Stimulated activated CD4-positive, alpha-beta T cell treated with anti-CD3 and anti-CD28 coated beads, Interleukin-15, amount 100 ng/mL, for 1 hour (primary cell): ENCODE measurements around the gene EGFR.
"Not testable (repeated sequence)": the region's sequence is repeated elsewhere in the genome, so short reads cannot be mapped to it uniquely, and the experiment has no call there.

Experiments
- DNase-seq, 2 donors: peaks; one replicate each; pipeline ENCODE4 v3.0.0-alpha.2; 2020; ENCODE audit warnings: low read depth in 1 of 2, low spot score in 1 of 2

The EGFR gene

GRCh38 chr7:55164527-55164926, 145.7 kb downstream of the EGFR start:
- no peak for DNase-seq

- DNase-seq = no peak
These were observed 146.5 kb downstream of the EGFR start for GRCh38 chr7:55165176-55165861.

GRCh38 chr7:55167296-55167695, 148.5 kb downstream of the EGFR start:
- not testable (repeated sequence) for DNase-seq

GRCh38 chr7:55170335-55171069, 151.7 kb downstream of the EGFR start:
- DNase-seq = no peak

GRCh38 chr7:55171157-55171556, 152.3 kb downstream of the EGFR start:
- DNase-seq = no peak

GRCh38 chr7:55172161-55172560, 153.3 kb downstream of the EGFR start:
- DNase-seq = no peak

- DNase-seq = no peak
These were observed 154.2 kb downstream of the EGFR start for GRCh38 chr7:55172881-55173609.

- DNase-seq = no peak
These were observed 154.9 kb downstream of the EGFR start for GRCh38 chr7:55173671-55174070.

- no peak for DNase-seq
These were observed 155.6 kb downstream of the EGFR start for GRCh38 chr7:55174456-55174855.

- DNase-seq = no peak
These were observed 156.0 kb downstream of the EGFR start for GRCh38 chr7:55174856-55175255.

- no peak for DNase-seq
These were observed 158.3 kb downstream of the EGFR start for GRCh38 chr7:55177068-55177530.

GRCh38 chr7:55177589-55178261, 158.9 kb downstream of the EGFR start:
- DNase-seq = no peak

- DNase-seq = no peak
These were observed 159.6 kb downstream of the EGFR start for GRCh38 chr7:55178292-55178862.

GRCh38 chr7:55178863-55179773, 160.3 kb downstream of the EGFR start:
- no peak for DNase-seq

- no peak for DNase-seq
These were observed 161.3 kb downstream of the EGFR start for GRCh38 chr7:55179931-55180682.

GRCh38 chr7:55180963-55181542, 162.2 kb downstream of the EGFR start:
- DNase-seq = no peak

GRCh38 chr7:55181762-55182161, 162.9 kb downstream of the EGFR start:
- no peak for DNase-seq

GRCh38 chr7:55183897-55184296, 165.1 kb downstream of the EGFR start:
- DNase-seq = no peak

- DNase-seq = no peak
These were observed 166.5 kb downstream of the EGFR start for GRCh38 chr7:55185321-55185802.
